ENCODE results near the gene GPR4.
"Not testable (repeated sequence)": the region's sequence is repeated elsewhere in the genome, so short reads cannot be mapped to it uniquely, and the experiment has no call there.

Gene GPR4

GRCh38 chr19:45621976-45622503 lies 20.0 kb upstream of the GPR4 start:
- DNase-seq (ENCODE audit: low read depth): no peak

DNA sequence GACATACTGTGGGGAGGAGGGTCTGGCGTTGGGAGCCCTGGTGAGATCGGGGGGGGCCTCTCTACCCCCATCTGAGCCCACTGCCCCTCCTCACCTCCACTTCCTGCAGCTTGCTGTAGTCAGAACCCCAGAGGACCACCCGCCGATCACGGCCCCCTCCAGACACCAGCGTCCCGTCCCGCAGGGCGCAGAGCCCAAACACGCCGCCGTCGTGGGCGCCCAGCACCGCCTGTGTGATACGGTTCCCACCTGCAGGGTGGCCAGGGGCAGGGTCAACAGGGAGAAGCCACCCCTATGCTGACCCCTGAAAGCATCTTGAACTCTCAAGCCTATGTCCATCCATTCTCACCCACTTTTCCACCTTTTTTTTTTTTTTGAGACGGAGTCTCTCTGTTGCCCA lies 19.4 kb upstream of the GPR4 start:
- no peak for DNase-seq (ENCODE audit: low read depth)

DNA sequence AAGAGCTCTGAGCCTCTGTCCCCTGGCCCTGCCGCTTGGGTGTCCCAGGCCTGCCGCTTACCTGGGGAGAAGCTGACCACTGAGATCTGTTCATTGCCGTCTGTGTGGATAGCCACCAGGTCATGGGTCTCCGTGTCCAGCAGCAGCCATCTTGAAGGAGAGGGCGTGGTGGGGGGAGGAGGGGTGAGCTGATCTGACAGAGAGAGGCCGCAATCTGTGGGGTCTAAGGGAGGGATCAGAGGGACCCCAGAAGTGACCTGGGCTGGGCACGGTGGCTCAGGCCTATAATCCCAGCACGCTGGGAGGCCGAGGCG lies 14.6 kb upstream of the GPR4 start:
- no peak for DNase-seq (ENCODE audit: low read depth)

GRCh38 chr19:45615795-45616703 lies 14.0 kb upstream of the GPR4 start:
- peak; percentile 57 for DNase-seq (ENCODE audit: low read depth)

DNA sequence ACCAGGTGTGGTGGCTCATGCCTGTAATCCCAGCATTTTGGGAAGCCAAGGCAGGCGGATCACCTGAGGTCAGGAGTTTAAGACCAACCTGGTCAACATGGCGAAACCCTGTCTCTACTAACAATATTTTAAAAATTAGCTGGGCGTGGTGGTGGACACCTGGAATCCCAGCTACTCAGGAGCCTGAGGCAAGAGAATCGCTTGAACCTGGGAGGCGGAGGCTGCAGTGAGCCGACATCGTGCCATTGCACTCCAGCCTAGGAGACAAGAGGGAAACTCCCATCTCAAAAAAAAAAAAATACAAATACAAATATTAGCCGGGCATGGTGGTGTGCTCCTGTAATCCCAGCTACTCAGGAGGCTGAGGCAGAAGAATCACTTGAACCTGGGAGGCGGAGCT lies 13.0 kb upstream of the GPR4 start:
- not testable (repeated sequence) for DNase-seq (ENCODE audit: low read depth)

DNA sequence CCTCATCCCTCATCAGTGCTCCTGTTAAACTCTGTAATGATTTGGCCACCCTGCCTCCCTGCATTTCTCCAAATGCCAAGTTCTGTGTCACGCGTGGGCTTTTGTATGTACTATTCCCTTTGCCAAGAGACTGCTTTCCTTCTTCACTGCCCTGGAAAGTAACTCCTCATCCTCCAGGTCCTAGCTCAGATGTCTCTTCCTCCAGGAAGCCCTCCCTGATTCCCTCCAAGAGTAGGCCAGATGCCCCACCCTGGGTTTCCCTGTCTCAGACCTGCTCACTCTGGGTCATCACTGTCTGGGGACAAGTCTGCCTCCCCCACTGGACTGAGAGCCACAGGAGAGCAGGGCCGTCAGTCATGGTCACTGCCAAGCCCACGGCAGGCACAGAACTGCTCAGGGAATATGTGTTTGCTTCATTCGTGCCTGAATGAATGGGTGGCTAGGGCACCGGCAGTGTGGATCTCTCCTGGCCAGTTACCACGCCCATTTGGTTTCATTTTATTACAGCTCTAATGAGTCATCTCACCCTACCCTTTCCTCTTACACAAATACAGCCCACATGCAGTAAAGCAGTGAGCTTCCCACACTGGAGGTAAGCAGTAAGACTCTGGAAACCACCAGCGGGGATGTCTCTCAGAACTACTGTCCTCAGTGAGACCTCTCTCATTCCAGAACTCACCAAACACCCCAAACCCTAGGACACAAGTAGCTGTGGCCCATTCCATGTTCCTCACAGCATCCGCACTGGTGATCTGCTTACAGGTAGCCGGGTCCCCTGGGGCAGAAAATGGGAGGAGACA lies 12.1 kb upstream of the GPR4 start:
- DNase-seq (ENCODE audit: low read depth): no peak

DNA sequence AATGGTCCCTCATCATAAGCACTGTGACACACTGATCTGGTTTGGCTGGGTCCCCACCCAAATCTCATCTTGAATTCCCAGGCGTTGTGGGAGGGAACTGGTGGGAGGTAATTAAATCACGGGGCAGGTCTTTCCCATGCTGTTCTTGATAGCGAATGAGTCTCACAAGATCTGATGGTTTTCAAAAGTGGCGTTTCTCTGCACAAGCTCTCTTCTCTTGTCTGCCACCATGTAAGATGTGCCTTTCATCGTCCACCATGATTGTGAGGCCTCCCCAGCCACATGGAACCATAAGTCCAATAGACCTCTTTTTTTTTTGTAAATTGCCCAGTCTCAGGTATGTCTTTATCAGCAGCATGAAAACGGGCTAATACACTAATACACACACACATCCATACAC lies 6.9 kb upstream of the GPR4 start:
- DNase-seq (ENCODE audit: low read depth): no peak

DNA sequence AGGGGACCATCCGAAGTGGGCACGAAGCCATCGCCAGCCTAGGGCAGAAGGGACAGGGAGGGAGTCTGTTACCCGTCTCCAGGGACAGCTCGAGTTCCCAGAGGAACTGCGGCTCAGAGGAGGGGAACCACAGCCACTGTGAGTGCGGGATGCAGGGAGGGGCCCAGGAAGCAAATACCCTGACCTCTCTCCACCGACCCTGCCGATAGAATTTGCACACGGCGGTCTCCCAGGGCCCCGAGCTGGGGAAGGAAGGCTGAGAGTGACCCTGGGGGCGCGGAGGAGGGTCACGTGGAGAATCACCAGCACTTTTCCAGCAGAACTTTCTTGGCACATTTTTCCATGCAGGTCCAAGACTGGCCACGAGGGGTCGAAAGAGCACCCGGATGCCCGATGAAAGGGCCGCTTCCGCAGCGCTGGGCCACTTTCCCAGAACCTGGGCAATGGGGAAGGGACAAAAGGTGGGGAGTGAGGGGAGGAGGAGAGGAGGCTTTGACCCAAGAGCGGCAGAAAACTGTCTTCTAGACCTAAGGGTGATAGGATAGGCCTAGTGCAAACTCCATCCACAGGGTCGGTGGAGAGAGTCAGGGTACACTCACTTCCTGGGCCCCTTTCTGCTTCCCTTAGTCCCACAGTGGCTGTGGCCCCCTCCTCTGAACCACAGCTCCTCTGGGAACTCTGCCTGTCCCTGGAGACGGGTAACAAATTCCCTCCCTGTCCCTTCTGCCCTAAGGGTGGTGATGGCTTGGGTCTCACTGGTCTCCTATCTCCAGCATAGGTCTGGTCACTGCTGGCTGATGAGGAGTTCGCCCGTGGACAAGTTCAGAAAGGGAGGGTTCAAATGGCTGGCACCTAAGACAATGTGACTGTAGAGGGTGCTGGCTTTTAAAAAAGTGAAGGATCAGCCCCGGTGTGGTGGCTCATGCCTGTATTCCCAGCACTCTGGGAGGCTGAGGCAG lies 5.3 kb upstream of the GPR4 start:
- peak; percentile 32 for DNase-seq (ENCODE audit: low read depth)

GRCh38 chr19:45601115-45601514 lies 897 bp downstream of the GPR4 start:
- DNase-seq (ENCODE audit: low read depth): no peak

DNA sequence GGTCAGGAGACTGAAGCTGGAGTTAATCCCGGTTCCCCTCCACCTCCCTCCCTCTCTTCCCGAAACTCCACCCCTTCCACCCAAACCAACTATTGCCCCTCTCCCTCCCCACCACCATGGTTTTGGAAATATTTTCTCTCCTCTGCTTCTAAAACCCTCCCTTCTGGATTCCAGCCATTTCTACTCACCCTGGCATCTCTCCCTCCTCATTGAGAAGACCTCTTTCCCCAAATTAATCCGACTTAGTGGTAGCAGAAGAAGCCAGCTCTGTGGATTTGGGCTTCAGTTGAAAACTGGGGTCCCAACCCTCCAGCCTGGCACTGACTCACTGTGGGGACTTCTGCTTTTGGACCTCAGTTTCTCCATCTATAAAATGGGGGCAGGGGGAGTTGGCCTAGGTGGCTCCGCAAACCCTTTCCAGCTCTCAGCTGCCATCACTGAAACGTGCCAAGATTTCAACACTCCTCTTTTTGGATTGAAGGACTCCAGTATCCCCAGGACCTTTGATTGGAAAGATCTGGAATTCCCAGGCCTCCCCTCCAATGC lies 1.6 kb downstream of the GPR4 start:
- no peak for DNase-seq (ENCODE audit: low read depth)

DNA sequence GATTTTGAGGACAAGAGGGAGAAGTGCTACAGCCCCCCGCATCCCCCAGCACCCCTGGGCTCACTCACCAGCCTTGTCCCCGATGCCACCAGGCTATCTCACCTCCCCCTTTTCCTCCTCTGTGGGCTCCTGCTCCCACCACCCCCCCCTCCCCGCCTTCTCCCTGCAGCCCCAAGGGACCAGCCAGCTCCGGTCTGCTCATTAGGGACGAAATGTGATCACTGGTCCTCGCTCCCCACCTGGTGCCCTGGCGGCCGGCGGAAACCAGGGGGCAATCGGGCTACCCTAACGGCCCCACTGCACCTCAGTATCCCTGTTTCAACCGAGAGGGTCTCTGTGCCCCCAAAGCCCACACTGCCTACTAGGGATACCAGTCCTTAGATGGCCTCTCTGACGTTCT lies 2.7 kb downstream of the GPR4 start:
- DNase-seq (ENCODE audit: low read depth): no peak

DNA sequence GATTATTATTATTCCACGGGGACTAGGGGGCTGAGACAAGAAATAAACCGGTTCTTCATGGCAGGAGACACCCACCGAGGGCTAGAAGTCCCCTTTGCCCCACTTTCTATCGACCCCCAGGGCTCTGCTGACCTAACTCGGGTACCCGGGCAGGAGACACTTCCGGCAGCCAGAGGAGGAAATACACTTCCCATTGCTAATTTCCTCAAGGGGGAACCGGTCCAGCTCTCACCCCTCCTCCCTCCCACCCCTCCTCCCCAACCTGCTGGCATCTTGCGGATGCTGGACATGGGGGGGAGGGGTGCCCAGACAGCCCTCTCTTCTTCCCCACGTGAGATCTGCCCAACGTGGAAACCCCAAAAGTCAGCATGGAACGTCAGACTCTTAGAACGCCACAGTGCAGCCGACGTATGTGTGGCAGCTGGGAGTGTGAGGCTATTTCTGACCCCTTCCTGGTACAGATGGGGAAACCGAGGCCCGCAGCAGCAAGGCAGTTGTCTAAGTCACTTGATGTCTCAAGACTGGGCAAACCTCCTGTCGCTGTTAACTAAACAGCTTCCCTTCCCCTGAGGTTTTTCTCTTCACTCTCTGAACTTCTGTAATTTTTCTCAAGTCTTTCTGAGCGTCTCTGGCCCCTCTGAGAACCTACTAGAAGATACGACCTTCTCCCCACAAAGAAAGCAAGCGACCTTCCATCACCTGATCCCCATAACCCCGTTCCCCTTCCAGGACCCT lies 3.6 kb downstream of the GPR4 start:
- DNase-seq (ENCODE audit: low read depth): no peak

DNA sequence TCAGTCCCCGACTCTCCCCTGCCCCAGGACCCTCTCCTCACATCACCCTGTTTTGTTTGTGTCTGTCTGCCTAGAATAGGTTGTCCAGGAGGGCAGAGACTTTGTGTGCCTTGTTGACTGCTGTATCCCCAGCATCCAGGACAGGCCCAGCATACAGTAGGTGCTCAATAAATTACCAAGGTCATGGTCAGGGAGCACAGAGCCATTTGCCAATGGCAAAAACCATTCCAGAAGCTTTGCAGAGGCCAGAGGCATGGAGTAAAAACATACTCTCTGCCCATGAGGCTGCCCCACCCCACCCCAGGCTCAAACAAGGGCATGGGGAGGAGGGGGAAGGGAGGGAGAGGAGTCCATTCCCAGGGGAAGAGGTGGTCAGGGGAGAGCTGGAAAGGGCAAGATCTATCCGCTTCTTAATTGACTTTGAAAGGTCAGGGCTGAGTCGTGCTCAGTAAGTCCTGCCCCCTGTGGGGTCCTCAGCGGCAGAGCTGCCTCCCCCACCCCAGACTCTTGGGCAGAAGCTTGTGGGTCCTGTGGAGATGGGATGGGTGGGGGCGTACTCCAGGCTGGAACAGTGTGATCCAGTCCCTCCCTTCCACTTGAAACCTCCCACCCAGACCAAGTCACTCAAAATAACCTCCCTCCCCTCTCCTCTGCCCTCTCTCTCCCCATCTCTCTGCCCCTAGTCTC lies 4.4 kb downstream of the GPR4 start:
- DNase-seq (ENCODE audit: low read depth): no peak

- DNase-seq (ENCODE audit: low read depth): no peak
These were observed 6.2 kb downstream of the GPR4 start for GRCh38 chr19:45595814-45596213.

DNA sequence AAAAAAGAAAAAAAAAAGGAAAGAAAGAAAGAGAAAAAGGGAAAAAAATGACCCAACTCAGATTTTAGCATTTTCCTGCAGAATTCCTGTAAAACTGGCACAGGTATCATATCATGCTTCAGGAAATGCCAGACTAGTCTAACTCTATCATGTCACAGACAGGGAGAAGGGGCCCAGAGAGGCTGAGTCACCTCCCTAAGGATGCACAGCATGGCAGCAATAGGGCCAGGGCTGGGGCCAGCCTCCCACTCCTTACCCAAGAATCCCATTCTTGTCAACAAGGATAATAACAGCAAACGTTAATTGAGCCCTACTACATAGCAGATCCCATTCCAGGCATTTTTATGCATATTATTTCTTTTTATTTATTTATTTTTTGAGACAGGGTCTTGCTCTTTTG lies 8.5 kb downstream of the GPR4 start:
- no peak for DNase-seq (ENCODE audit: low read depth)

- DNase-seq (ENCODE audit: low read depth): no peak
These were observed 9.6 kb downstream of the GPR4 start for GRCh38 chr19:45592366-45592765.

- no peak for DNase-seq (ENCODE audit: low read depth)
These were observed 10.4 kb downstream of the GPR4 start for GRCh38 chr19:45591638-45592005.

DNA sequence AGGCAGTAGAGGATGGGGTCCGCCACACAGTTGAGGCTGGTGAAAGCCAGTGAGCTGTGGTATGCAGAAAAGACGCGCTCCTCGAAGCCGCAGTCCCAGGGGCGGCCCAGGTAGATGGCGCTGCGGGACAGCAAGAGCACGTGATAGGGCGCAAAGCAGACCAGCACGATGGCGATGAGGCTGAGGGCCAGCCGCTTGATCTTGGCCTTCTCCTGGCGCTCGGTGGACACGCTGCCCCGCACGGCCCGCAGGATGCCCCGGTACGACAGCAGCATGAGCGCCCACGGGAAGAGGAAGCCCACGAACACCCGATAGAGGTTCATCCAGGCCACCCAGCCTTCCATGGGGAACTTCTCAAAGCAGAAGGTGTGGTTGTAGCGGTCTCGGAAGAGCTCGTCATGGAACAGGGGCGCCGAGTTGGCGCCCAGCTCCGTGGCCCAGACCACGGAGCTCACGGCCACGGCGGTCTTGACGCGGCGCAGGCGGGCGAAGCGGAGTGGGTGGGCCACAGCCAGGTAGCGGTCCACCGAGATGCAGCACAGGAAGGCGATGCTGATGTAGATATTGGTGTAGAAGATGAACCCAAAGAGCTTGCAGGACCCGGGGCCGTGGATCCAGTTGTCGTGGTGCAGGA lies 10.9 kb downstream of the GPR4 start:
- peak; percentile 18 for DNase-seq (ENCODE audit: low read depth)

- DNase-seq (ENCODE audit: low read depth): no peak
These were observed 11.6 kb downstream of the GPR4 start for GRCh38 chr19:45590300-45591003.
